AG09309 (cell line): ENCODE data around the gene ARSA.

ENCODE experiments used
- DNase-seq: peaks from one replicate; pipeline ENCODE4 v3.0.0-alpha.2; 2010; ENCODE audit warnings: low read depth
- H3K4me3 ChIP-seq: 2 replicates; pipeline ENCODE4 v1.5.1; 2011; ENCODE audit warnings: mild to moderate bottlenecking, low read depth, low read length, moderate library complexity; ENCODE audit not compliant: control insufficient read depth
- CTCF ChIP-seq: IDR thresholded peaks from 2 replicates; pipeline ENCODE4 v1.5.1; 2011; ENCODE audit warnings: mild to moderate bottlenecking, low read depth, low read length, inconsistent platforms; ENCODE audit not compliant: insufficient read depth, control insufficient read depth; ENCODE audit errors: missing control alignments

The ARSA gene

GRCh38 chr22:50673231-50674129 lies 45.5 kb upstream of the ARSA start:
- no peak for DNase-seq
- H3K4me3 ChIP-seq, result no peak overlapping the region
- no peak for TF ChIP-seq CTCF

- no peak for DNase-seq
- TF ChIP-seq CTCF, result no peak
- H3K4me3 ChIP-seq, result no peak within 1 kb of the TSS
Measured at GRCh38 chr22:50672471-50673230, 44.7 kb upstream of the ARSA start, which contains the start of gene SHANK3. SHANK3 (plus strand) TSS chr22:50672823.

- no peak for TF ChIP-seq CTCF
- H3K4me3 ChIP-seq, result no peak overlapping the region
Measured at GRCh38 chr22:50672041-50672440, 44.1 kb upstream of the ARSA start.

GRCh38 chr22:50671641-50672040 lies 43.7 kb upstream of the ARSA start:
- no peak overlapping the region for H3K4me3 ChIP-seq
- DNase-seq, result no peak
- no peak for TF ChIP-seq CTCF

More at GRCh38 chr22:50672041-50672440, 44.1 kb upstream of the ARSA start:
- DNase-seq, result no peak

GRCh38 chr22:50670914-50671538 lies 43.1 kb upstream of the ARSA start:
- TF ChIP-seq CTCF, result no peak
- DNase-seq, result no peak
- H3K4me3 ChIP-seq, result no peak overlapping the region

GRCh38 chr22:50670513-50670912 lies 42.6 kb upstream of the ARSA start:
- no peak overlapping the region for H3K4me3 ChIP-seq
- no peak for DNase-seq
- TF ChIP-seq CTCF, result no peak
